OCI-LY7 (cell line): ENCODE data around the gene MUC4.

Experiments
- CTCF ChIP-seq: fragments of 200-600 bp; sonication (generic); conservative IDR thresholded peaks from 2 replicates; pipeline ENCODE4 v1.5.1; 2014; ENCODE audit warnings: mild to moderate bottlenecking, antibody characterized with exemption, low read length, moderate library complexity, mixed read lengths
- EZH2phosphoT487 ChIP-seq: fragments of 200-600 bp; sonication (generic); IDR thresholded peaks from 2 replicates; pipeline ENCODE4 v1.6.1; 2018; ENCODE audit warnings: low read depth, borderline replicate concordance, mild to moderate bottlenecking, mixed run types, antibody characterized with exemption, low read length, moderate library complexity, mixed read lengths

GRCh38 chr3:195714380-195715011 is 97.2 kb downstream of the MUC4 start:
- TF ChIP-seq CTCF (no peak), EZH2phosphoT487 (no peak)
